ENCODE measurements around the gene LDB2. TPM values are rescaled to one million over a fixed set of nuclear protein-coding genes. Genes with fewer than 3 reads are reported as not detected.

The LDB2 gene
- total and polyA plus RNA-seq, 4 donors, result 11.0 to 128 (median 55.7) TPM

- no peak for ATAC-seq (ENCODE audit: low FRiP score)
- intact Hi-C loops (cut with DNase I), result no loop called here
- no peak overlapping the region for H3K27ac ChIP-seq (ENCODE audit: low read depth in 1 of 2, low read length in 2 of 2)
- no peaks in the 10 kb centered on the region for H3K27me3 ChIP-seq (ENCODE audit: control insufficient read depth in 1 of 2, insufficient read depth in 2 of 2, low read length in 1 of 2)
- H3K36me3 ChIP-seq (ENCODE audit: control insufficient read depth in 1 of 2, insufficient read depth in 2 of 2, low read length in 1 of 2), result no peaks in the 10 kb centered on the region
- no peaks in the 10 kb centered on the region for H3K4me1 ChIP-seq (ENCODE audit: control insufficient read depth in 1 of 2, insufficient read depth in 2 of 2, low read length in 2 of 2)
- WGBS, 2 donors, result 87 to 89% methylated on average over 6 of the region's 6 CpGs
- H3K9me3 ChIP-seq (ENCODE audit: control insufficient read depth, low read length), result no peaks in the 10 kb centered on the region
- H3K4me3 ChIP-seq (ENCODE audit: low read length in 2 of 2), result no peak overlapping the region
- DNase-seq, result no peak
Observed at GRCh38 chr4:16597845-16598596, 300.4 kb downstream of the LDB2 start.

GRCh38 chr4:16597443-16597842 lies 301.0 kb downstream of the LDB2 start:
- Histone ChIP-seq H3K9me3 (ENCODE audit: control insufficient read depth, low read length) (no peaks in the 10 kb centered on the region), H3K27ac (ENCODE audit: low read depth in 1 of 2, low read length in 2 of 2) (no peak overlapping the region)
- WGBS, 2 donors, result 50 to 97% methylated on average over 2 of the region's 2 CpGs

GRCh38 chr4:16596267-16596666 lies 302.2 kb downstream of the LDB2 start:
- Histone ChIP-seq H3K27me3 (ENCODE audit: control insufficient read depth in 1 of 2, insufficient read depth in 2 of 2, low read length in 1 of 2) (no peaks in the 10 kb centered on the region), H3K36me3 (ENCODE audit: control insufficient read depth in 1 of 2, insufficient read depth in 2 of 2, low read length in 1 of 2) (no peaks in the 10 kb centered on the region), H3K4me3 (ENCODE audit: low read length in 2 of 2) (no peak overlapping the region), H3K9me3 (ENCODE audit: control insufficient read depth, low read length) (no peaks in the 10 kb centered on the region), H3K27ac (ENCODE audit: low read depth in 1 of 2, low read length in 2 of 2) (no peak overlapping the region), H3K4me1 (ENCODE audit: control insufficient read depth in 1 of 2, insufficient read depth in 2 of 2, low read length in 2 of 2) (no peaks in the 10 kb centered on the region)
- ATAC-seq (ENCODE audit: low FRiP score), result no peak
- intact Hi-C loops (cut with DNase I), result no loop called here
- WGBS, 2 donors, result 95 to 96% methylated on average over 2 of the region's 2 CpGs
- no peak for DNase-seq

More at GRCh38 chr4:16597443-16597842, 301.0 kb downstream of the LDB2 start:
- intact Hi-C loops (cut with DNase I), result no loop called here
- H3K4me1 ChIP-seq (ENCODE audit: control insufficient read depth in 1 of 2, insufficient read depth in 2 of 2, low read length in 2 of 2), result no peaks in the 10 kb centered on the region
- no peak for DNase-seq
- no peaks in the 10 kb centered on the region for H3K36me3 ChIP-seq (ENCODE audit: control insufficient read depth in 1 of 2, insufficient read depth in 2 of 2, low read length in 1 of 2)
- no peaks in the 10 kb centered on the region for H3K27me3 ChIP-seq (ENCODE audit: control insufficient read depth in 1 of 2, insufficient read depth in 2 of 2, low read length in 1 of 2)
- no peak overlapping the region for H3K4me3 ChIP-seq (ENCODE audit: low read length in 2 of 2)
- ATAC-seq (ENCODE audit: low FRiP score), result no peak

GRCh38 chr4:16594128-16594527 lies 304.3 kb downstream of the LDB2 start:
- Histone ChIP-seq H3K4me1 (ENCODE audit: control insufficient read depth in 1 of 2, insufficient read depth in 2 of 2, low read length in 2 of 2) (no peaks in the 10 kb centered on the region), H3K36me3 (ENCODE audit: control insufficient read depth in 1 of 2, insufficient read depth in 2 of 2, low read length in 1 of 2) (no peaks in the 10 kb centered on the region), H3K27ac (ENCODE audit: low read depth in 1 of 2, low read length in 2 of 2) (no peak overlapping the region), H3K27me3 (ENCODE audit: control insufficient read depth in 1 of 2, insufficient read depth in 2 of 2, low read length in 1 of 2) (no peaks in the 10 kb centered on the region), H3K4me3 (ENCODE audit: low read length in 2 of 2) (no peak overlapping the region), H3K9me3 (ENCODE audit: control insufficient read depth, low read length) (no peaks in the 10 kb centered on the region)
- no peak for ATAC-seq (ENCODE audit: low FRiP score)
- 84 to 89% methylated on average over 2 of the region's 2 CpGs for WGBS, 2 donors
- intact Hi-C loops (cut with DNase I), result no loop called here
- DNase-seq, result no peak

GRCh38 chr4:16593386-16593785 lies 305.1 kb downstream of the LDB2 start:
- Histone ChIP-seq H3K27ac (ENCODE audit: low read depth in 1 of 2, low read length in 2 of 2) (no peak overlapping the region), H3K36me3 (ENCODE audit: control insufficient read depth in 1 of 2, insufficient read depth in 2 of 2, low read length in 1 of 2) (no peaks in the 10 kb centered on the region), H3K4me3 (ENCODE audit: low read length in 2 of 2) (no peak overlapping the region), H3K9me3 (ENCODE audit: control insufficient read depth, low read length) (no peaks in the 10 kb centered on the region), H3K27me3 (ENCODE audit: control insufficient read depth in 1 of 2, insufficient read depth in 2 of 2, low read length in 1 of 2) (no peaks in the 10 kb centered on the region), H3K4me1 (ENCODE audit: control insufficient read depth in 1 of 2, insufficient read depth in 2 of 2, low read length in 2 of 2) (no peaks in the 10 kb centered on the region)
- ATAC-seq (ENCODE audit: low FRiP score), result no peak
- intact Hi-C loops (cut with DNase I), result no loop called here
- DNase-seq, result no peak
- WGBS, 2 donors, result 62 to 68% methylated on average over 4 of the region's 4 CpGs

- 97% methylated on average over 3 of the region's 3 CpGs for WGBS, 2 donors
- H3K4me3 ChIP-seq (ENCODE audit: low read length in 2 of 2), result no peak overlapping the region
- H3K4me1 ChIP-seq (ENCODE audit: control insufficient read depth in 1 of 2, insufficient read depth in 2 of 2, low read length in 2 of 2), result no peaks in the 10 kb centered on the region
- no peak for ATAC-seq (ENCODE audit: low FRiP score)
- no peaks in the 10 kb centered on the region for H3K9me3 ChIP-seq (ENCODE audit: control insufficient read depth, low read length)
- H3K36me3 ChIP-seq (ENCODE audit: control insufficient read depth in 1 of 2, insufficient read depth in 2 of 2, low read length in 1 of 2), result no peaks in the 10 kb centered on the region
- intact Hi-C loops (cut with DNase I), result no loop called here
- H3K27ac ChIP-seq (ENCODE audit: low read depth in 1 of 2, low read length in 2 of 2), result no peak overlapping the region
- DNase-seq, result no peak
- H3K27me3 ChIP-seq (ENCODE audit: control insufficient read depth in 1 of 2, insufficient read depth in 2 of 2, low read length in 1 of 2), result no peaks in the 10 kb centered on the region
Observed at GRCh38 chr4:16591272-16591826, 307.1 kb downstream of the LDB2 start.

GRCh38 chr4:16590797-16591196 lies 307.6 kb downstream of the LDB2 start:
- no peak overlapping the region for H3K27ac ChIP-seq (ENCODE audit: low read depth in 1 of 2, low read length in 2 of 2)
- no peak for DNase-seq
- ATAC-seq (ENCODE audit: low FRiP score), result no peak
- no peaks in the 10 kb centered on the region for H3K36me3 ChIP-seq (ENCODE audit: control insufficient read depth in 1 of 2, insufficient read depth in 2 of 2, low read length in 1 of 2)
- H3K4me1 ChIP-seq (ENCODE audit: control insufficient read depth in 1 of 2, insufficient read depth in 2 of 2, low read length in 2 of 2), result no peaks in the 10 kb centered on the region
- no peaks in the 10 kb centered on the region for H3K27me3 ChIP-seq (ENCODE audit: control insufficient read depth in 1 of 2, insufficient read depth in 2 of 2, low read length in 1 of 2)
- H3K4me3 ChIP-seq (ENCODE audit: low read length in 2 of 2), result no peak overlapping the region
- intact Hi-C loops (cut with DNase I), result no loop called here
- 69 to 71% methylated on average over 4 of the region's 4 CpGs for WGBS, 2 donors
- no peaks in the 10 kb centered on the region for H3K9me3 ChIP-seq (ENCODE audit: control insufficient read depth, low read length)

GRCh38 chr4:16588651-16589050 lies 309.8 kb downstream of the LDB2 start:
- Histone ChIP-seq H3K36me3 (ENCODE audit: control insufficient read depth in 1 of 2, insufficient read depth in 2 of 2, low read length in 1 of 2) (no peaks in the 10 kb centered on the region), H3K27ac (ENCODE audit: low read depth in 1 of 2, low read length in 2 of 2) (no peak overlapping the region), H3K27me3 (ENCODE audit: control insufficient read depth in 1 of 2, insufficient read depth in 2 of 2, low read length in 1 of 2) (no peaks in the 10 kb centered on the region), H3K9me3 (ENCODE audit: control insufficient read depth, low read length) (no peaks in the 10 kb centered on the region), H3K4me1 (ENCODE audit: control insufficient read depth in 1 of 2, insufficient read depth in 2 of 2, low read length in 2 of 2) (no peaks in the 10 kb centered on the region), H3K4me3 (ENCODE audit: low read length in 2 of 2) (no peak overlapping the region)
- intact Hi-C loops (cut with DNase I), result no loop called here
- 87 to 97% methylated on average over 6 of the region's 6 CpGs for WGBS, 2 donors
- ATAC-seq (ENCODE audit: low FRiP score) (no peak), DNase-seq (no peak)

- Histone ChIP-seq H3K4me1 (ENCODE audit: control insufficient read depth in 1 of 2, insufficient read depth in 2 of 2, low read length in 2 of 2) (no peaks in the 10 kb centered on the region), H3K4me3 (ENCODE audit: low read length in 2 of 2) (no peak overlapping the region), H3K27me3 (ENCODE audit: control insufficient read depth in 1 of 2, insufficient read depth in 2 of 2, low read length in 1 of 2) (no peaks in the 10 kb centered on the region), H3K9me3 (ENCODE audit: control insufficient read depth, low read length) (no peaks in the 10 kb centered on the region), H3K36me3 (ENCODE audit: control insufficient read depth in 1 of 2, insufficient read depth in 2 of 2, low read length in 1 of 2) (no peaks in the 10 kb centered on the region), H3K27ac (ENCODE audit: low read depth in 1 of 2, low read length in 2 of 2) (no peak overlapping the region)
- intact Hi-C loops (cut with DNase I), result no loop called here
- 53 to 67% methylated on average over 1 of the region's 1 CpG for WGBS, 2 donors
- no peak for DNase-seq
- no peak for ATAC-seq (ENCODE audit: low FRiP score)
Observed at GRCh38 chr4:16588149-16588548, 310.3 kb downstream of the LDB2 start.
